ENCODE measurements around the gene FILIP1.

DNA sequence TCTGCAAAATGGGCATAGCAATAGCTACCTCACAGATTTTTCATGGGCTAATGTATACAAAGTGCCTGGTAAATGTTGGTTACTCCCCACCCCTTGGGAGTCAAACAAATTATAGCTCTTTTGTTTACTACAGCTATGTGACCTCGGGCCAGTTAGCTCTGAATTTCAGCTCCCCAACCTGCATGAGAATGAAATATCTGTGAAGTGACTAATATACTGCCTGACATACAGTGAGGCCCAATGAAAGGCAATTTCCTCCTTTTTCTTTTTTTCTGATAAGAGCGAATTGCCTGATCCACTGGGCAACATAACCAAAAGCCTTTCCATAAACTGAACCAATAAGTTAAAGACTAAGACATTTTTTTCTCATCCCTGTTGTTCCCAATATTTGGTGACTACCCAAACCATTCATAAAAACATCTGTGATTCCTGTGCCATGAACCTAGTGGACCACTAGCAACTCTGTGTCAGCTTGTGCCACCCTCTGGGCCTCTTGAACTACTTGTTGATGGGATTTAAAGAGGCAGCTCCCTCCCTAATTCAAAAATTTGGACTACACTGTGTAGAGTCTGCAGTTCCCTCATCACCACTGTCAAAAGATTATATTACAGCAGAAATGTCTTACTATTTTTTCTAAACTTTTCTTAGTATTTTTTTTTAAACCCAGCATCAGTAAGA, 117.1 kb downstream of the FILIP1 start:
- TF ChIP-seq EZH2 (IDR thresholded peaks at IDR 0.05; ENCODE audit: low read length, unreplicated experiment) = no peak
- no peak for TF ChIP-seq CTCF (conservative IDR thresholded peaks at IDR 0.05; ENCODE audit: low read depth, low read length)
